GM12872 (cell line): ENCODE data around the gene CFAP46.

Experiments
- TF ChIP-seq, protein P1 (sequence below): IDR thresholded peaks from 3 replicates; pipeline ENCODE4 v1.5.1; 2011; ENCODE audit warnings: low read depth, mild to moderate bottlenecking, low read length, moderate library complexity; ENCODE audit not compliant: insufficient read depth

Gene CFAP46

DNA sequence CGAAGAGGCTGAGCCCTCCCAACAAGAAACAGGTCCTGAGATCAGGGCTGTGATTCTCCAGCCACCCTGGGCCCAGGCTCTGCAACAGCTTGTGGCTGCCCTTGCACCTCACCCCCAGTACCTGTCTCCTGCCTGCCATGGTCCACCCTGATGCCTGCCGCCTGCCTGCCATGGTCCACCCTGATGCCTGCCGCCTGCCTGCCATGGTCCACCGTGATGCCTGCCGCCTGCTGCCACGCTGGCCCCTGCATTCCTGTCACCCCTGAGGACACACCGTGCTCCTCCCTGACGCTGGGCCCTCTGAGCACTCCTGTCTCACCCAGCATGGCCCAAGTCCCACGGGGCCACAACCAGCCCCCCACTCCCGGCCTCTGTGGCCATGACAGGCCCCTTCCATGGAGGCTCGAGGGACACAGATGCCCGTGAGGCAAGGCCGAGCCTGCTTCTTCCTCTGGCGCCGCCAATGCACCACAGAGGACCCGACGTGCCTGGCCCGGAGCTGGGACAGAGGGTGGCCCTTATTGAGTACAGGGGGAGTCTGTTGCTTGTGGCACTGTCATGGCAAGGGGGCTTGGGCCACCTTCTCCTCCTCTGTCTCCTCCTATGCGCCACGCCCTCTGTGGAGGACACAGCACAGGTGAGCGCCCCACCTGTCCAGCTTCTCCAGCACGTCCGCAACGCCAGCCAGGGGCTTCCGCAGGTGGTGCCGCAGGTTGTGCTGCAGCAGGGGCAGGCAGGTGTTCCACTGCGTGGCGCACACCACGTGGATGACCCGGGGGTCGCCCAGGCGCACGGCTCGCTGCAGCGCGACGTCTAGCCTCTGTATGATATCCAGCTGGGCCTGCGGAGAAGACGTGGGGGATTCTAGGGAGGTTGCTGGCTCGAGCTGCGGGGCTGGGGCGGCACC is 18.1 kb downstream of the CFAP46 start:
- TF ChIP-seq, protein P1, sequence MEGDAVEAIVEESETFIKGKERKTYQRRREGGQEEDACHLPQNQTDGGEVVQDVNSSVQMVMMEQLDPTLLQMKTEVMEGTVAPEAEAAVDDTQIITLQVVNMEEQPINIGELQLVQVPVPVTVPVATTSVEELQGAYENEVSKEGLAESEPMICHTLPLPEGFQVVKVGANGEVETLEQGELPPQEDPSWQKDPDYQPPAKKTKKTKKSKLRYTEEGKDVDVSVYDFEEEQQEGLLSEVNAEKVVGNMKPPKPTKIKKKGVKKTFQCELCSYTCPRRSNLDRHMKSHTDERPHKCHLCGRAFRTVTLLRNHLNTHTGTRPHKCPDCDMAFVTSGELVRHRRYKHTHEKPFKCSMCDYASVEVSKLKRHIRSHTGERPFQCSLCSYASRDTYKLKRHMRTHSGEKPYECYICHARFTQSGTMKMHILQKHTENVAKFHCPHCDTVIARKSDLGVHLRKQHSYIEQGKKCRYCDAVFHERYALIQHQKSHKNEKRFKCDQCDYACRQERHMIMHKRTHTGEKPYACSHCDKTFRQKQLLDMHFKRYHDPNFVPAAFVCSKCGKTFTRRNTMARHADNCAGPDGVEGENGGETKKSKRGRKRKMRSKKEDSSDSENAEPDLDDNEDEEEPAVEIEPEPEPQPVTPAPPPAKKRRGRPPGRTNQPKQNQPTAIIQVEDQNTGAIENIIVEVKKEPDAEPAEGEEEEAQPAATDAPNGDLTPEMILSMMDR, result no peak

DNA sequence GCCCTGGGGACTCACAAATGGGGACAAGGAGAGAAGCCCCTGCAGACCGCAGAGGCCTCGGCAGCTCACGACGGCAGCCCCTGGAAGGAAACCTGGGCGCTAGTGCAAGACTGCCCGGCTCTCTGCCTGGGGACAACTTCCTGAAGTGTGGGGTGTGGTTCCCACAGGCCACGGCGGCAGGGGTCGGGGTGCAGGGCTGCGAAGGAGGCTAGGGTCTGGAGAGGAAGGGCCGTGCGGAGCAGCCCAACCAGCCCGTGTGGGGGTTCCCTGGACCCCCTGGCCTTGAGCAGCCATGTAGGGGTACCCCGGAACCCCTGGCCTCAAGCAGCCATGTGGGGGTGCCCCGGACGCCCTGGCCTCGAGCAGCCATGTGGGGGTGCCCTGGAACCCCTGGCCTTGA is 19.5 kb downstream of the CFAP46 start:
- TF ChIP-seq, protein P1, result no peak

DNA sequence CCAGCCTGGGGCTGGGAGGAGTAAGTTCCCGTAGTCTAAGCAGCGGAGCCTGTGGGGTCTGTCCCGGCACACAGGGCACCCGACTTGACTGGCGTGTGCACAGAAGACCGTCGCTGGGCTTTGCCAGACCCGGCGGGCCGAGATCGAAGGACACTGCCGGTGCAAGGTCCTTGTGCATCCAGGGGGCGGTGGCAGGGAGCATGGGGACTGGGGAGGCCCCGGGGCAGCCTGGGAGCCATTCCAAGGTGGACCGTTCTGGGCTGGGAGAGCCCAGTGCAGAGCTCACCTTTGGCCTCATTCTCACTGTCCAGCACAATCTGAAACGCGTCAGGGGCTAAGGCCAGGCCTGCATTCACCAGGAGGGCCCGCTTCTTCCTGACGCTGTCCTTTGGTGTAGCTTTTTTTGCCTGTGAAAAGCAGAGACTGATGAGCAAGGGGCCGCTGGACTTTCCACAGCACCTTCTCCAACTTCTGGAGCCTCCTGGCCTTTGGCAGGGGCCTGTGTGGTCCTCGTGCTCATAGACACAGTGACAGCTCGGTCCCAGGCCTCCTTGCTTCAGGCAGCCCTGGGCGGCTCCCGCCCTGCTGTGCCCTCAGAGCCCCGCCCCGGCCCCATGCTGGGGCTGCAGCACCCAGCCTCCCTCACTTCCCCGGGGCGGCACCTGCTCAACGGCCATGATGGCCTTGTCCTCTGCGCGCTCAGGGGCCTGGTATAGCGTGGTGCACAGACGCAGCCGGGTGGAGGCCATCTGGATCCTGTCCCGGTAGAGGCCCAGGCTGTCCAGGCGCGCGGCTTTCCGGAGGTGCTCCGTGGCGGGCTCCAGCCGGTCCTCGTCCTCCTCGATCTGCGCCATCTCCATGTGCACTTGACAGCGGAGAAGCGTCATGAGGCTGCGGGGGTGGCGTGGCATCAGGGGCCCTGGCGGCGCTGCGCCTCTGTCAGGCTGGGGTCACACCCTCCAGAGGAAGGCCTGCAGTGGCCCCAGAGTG is 20.3 kb downstream of the CFAP46 start:
- TF ChIP-seq, protein P1, result no peak

DNA sequence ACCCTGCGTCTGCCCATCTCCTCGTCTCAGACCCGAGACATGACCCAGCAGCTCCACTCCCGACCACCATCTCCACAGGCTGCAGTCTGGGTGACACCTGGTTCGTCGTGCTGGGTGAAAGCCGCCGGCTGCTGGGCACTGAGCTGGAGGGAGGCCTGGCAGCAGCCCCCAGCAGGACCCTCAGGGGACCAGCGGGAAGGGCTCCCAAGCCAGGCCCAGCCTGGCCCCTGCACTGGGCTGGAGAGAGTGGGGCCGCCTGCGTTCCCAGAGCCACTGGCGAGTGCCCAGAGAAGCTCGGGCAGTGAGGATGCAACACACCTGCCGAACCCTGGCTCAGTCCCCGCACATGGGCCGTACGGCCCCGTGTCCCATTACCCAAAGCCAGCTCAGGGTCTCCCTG is 21.3 kb downstream of the CFAP46 start:
- TF ChIP-seq, protein P1, result no peak

DNA sequence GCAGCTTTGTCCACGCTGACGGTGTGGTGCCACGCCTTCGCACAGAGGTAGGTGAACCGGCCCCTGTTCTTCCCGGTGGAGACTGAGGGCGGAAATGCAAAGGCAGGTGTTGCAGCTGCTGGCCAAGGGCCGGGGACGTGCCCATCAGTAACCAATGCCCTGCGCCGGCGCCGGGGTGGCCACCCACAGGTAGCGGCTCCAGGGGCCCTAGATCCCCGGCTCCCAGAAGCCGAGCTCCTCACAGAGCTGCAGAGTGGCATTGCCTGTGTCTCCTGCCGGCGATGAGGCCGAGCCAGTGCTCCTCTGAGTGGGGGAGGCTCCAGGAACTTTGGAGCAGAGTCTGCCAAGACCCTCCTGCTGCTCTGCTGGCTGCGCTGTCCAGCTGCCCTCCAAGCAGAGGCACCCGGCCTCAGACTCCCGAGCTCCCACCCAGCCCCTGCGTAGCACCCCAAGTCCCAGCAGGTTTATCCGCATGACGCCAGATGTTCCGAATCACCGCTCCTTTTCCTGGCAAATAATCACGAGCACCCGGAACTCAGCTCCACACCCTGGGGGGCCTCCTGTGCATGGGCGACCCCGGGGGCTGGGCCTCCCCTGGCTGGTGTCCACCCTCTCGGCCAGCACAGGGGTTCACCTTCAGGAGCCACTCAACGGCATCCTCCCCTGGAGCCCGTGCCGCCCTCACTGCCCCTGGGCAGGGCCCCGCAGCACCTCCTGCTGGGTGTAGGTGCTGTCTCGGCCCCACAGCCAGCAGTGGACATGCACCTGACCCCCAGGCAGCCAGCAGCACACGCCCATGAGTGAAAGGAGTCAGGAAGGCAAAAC is 22.1 kb downstream of the CFAP46 start:
- TF ChIP-seq, protein P1, result no peak

DNA sequence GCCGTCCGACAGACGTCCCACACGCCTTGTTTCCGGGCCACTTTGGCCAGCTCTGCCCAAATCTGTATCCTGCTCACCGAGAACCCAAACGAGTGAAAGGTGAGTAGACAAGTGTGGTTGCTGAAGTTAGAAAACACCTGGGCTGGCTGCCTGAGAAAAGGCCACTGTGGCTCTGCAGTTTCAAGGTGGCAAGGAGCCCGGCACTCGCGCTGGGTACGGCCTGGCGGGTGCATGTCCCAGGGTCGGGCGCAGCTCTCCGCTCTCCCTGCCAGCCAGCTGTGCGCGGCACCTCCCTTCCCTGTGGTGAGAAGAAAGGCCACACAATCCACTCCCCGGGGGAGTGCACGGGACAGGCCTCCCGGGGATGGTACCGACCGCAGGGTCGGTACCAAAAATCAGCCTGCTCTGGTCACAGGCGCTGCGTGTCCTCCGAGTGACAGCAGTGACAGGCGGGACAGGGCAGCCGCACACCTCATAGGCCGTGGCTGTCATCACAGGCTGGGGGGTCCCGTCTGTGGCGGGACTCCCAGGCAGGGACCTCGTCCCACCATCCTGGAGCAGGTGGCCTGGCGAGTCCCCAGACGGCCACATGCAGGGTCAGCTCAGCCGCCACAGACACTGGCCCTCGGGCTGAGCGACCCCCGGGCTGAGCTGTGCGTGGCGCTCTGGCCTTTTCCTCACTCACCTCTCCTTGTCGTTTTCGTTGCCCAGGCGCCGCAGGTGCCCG is 22.8 kb downstream of the CFAP46 start:
- TF ChIP-seq, protein P1, result no peak
